ENCODE data around the gene ARHGAP23.

The ARHGAP23 gene

DNA sequence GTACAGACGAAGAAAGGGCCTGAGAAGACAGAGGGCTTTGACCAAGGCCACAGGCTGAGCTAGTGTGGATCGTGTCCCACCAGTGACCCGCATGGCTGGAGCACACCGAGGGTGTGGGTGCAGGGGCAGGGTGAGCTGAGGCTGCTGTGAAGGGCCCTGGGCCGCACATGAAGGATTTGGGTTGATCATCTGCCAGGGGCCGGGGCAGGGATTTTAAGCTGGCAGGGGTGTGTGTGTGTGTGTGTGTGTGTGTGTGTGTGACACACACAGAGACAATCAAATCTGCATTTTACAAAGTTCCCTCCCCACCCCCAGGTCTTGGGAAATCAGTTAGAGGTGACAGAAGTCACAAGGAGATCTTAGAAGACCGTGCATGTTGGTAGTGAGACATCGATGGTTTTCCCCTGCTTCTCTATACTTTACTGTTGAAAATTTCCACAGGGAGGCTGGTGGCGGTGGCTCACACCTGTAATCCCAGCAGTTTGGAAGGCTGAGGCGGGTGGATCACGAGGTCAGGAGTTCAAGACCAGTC lies 112.3 kb downstream of the ARHGAP23 start:
- in situ Hi-C loops (cut with MboI; ENCODE audit: low pct_unique_long_range_greater_than_20kb, low sequenced_read_pairs, unreplicated experiment): no loop called here
- TF ChIP-seq, protein P1, sequence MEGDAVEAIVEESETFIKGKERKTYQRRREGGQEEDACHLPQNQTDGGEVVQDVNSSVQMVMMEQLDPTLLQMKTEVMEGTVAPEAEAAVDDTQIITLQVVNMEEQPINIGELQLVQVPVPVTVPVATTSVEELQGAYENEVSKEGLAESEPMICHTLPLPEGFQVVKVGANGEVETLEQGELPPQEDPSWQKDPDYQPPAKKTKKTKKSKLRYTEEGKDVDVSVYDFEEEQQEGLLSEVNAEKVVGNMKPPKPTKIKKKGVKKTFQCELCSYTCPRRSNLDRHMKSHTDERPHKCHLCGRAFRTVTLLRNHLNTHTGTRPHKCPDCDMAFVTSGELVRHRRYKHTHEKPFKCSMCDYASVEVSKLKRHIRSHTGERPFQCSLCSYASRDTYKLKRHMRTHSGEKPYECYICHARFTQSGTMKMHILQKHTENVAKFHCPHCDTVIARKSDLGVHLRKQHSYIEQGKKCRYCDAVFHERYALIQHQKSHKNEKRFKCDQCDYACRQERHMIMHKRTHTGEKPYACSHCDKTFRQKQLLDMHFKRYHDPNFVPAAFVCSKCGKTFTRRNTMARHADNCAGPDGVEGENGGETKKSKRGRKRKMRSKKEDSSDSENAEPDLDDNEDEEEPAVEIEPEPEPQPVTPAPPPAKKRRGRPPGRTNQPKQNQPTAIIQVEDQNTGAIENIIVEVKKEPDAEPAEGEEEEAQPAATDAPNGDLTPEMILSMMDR (IDR thresholded peaks at IDR 0.05; ENCODE audit: extremely low read depth, insufficient read depth, missing control alignments): no peak
- no peak for DNase-seq (ENCODE audit: low spot score)

DNA sequence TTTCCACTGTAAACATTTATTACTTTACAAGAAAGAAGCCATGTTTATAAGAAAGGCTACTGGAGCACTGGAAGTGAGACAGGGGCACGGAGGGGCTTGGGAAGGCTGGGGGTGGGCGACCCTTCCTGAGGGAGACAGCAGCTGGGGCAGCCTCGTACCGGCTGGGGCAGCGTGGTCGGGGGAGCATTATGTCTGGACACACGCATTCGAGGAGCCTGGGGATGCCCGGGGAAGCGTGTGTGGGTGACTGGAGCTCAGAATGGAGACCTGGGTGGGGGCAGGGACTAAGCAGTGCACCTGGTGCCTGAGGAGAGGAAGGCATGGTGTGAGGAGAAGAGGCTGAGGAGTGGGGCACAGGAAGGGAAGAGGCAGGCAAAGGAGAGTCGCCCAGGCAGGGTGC lies 113.0 kb downstream of the ARHGAP23 start:
- TF ChIP-seq, protein P1 (IDR thresholded peaks at IDR 0.05; ENCODE audit: extremely low read depth, insufficient read depth, missing control alignments): no peak
- in situ Hi-C loops (cut with MboI; ENCODE audit: low pct_unique_long_range_greater_than_20kb, low sequenced_read_pairs, unreplicated experiment): no loop called here
- DNase-seq (ENCODE audit: low spot score): no peak

DNA sequence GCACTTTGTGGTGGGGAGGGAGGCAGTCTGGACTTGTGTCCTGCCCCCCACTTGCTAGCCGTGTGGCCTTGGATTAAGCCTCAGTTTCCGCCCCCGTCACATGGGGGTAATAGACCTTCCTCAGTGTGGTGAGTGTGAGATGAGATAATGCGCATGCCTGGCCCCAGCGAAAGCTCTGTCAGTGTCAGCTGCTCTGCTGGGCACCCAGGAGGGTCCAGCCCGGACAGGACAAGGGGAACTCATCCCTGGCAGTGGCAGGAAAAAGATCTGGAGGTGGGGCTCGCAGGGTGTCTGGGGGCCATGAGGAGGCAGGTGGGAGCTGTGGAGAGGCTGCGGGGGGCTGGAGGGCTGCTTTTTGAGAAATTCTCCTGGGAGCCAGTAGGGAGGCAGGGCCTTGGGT lies 114.0 kb downstream of the ARHGAP23 start:
- in situ Hi-C loops (cut with MboI; ENCODE audit: low pct_unique_long_range_greater_than_20kb, low sequenced_read_pairs, unreplicated experiment): no loop called here
- DNase-seq (ENCODE audit: low spot score): no peak
- TF ChIP-seq, protein P1 (IDR thresholded peaks at IDR 0.05; ENCODE audit: extremely low read depth, insufficient read depth, missing control alignments): no peak

DNA sequence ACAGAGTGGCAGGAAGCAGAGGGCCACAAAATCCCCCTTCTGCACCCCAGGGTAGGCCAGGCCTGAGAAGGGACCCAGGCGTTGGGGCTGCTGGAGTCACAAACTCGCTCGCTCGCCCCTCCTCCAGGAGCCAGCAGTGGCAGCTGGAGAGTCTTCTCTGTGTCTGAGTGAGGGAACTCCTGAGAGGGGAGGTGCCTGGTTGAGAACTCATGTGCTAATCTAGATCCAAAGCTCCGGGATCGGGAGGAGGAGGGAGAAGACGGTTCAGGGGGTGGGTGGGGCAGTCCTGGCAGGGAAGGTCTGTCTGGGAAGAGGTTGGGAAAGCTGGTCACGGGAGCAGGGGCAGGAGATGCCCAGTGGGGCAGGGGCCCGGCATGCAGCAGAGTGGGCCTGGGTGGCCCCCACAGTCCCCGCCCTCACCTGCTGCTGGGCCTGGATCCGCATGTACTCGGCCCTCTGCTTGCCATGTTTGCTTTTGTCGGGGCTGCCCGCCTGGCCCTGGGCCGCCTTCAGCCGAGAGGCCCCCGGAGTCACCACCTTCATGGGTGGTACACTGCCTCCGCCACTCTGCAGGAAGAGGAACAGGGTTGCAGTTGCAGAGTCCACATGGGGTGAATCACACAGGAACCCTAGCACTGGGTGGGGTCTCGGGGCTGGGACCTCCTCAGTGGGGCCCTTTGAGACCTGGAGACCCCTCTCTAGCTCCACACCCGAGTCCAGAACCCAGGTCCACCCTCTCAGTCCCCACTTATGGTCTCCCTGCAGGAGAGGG lies 115.3 kb downstream of the ARHGAP23 start:
- TF ChIP-seq, protein P1 (IDR thresholded peaks at IDR 0.05; ENCODE audit: extremely low read depth, insufficient read depth, missing control alignments): no peak
- DNase-seq (ENCODE audit: low spot score): no peak
- in situ Hi-C loops (cut with MboI; ENCODE audit: low pct_unique_long_range_greater_than_20kb, low sequenced_read_pairs, unreplicated experiment): no loop called here

DNA sequence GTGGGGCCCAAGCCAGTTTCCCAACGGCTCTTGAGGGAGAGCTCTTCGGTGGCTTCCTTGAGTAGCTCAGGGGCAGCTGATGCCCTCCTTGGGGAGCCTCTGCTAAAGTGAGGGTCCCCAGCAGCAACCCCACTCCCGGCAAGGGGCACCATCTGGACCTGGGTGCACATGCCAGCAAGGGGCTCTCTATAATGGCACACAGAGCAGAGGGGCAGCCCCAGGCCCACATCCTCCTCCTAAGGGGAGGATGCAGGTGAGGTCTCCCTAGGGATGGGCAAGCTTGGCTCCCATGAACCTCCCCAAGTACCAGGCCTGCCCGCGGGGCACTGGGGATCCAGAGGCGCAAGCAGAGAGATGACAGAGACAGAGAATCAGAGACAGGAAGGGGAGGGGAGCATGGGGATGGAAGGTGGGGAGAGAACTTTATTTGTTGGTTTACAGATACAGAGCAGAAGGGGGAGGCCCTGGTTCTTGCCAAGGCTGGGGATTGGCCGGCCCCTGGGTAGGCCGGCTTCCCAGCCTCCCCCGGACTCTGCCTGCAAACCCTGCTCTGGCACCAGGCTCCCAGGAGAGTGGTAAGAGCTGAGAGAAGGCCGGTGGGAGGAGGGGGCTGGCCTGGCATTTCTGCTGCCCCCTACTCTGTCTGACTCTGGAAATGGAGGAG lies 116.0 kb downstream of the ARHGAP23 start:
- DNase-seq (ENCODE audit: low spot score): no peak
- TF ChIP-seq, protein P1 (IDR thresholded peaks at IDR 0.05; ENCODE audit: extremely low read depth, insufficient read depth, missing control alignments): no peak

DNA sequence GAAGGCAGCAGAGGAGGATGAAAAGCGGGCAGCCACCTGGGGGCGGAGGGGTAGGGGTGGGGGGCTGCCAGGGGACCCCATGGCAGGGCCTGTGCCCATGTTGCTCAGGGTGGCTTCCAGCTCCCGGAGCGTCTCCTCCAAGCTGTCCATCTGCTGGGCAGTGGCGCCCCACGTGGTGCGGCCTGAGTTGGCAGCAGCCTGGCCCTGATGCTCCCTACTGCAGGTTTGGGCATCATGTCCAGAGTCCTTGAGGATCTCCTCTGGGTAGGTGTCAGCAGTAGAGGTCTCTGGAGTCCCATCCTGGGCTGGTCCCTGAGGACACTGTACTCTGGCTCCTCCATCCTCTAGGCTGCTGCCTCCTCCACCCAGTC lies 116.6 kb downstream of the ARHGAP23 start:
- TF ChIP-seq, protein P1 (IDR thresholded peaks at IDR 0.05; ENCODE audit: extremely low read depth, insufficient read depth, missing control alignments): no peak
- in situ Hi-C loops (cut with MboI; ENCODE audit: low pct_unique_long_range_greater_than_20kb, low sequenced_read_pairs, unreplicated experiment): no loop called here
- DNase-seq (ENCODE audit: low spot score): no peak

More for the DNA sequence above, 116.0 kb downstream of the ARHGAP23 start:
- in situ Hi-C loops (cut with MboI; ENCODE audit: low pct_unique_long_range_greater_than_20kb, low sequenced_read_pairs, unreplicated experiment): no loop called here

Data from GM13977 (cell line).